ENCODE results near the gene CDH12.
A peak's percentile ranks its signal among the peaks of the same experiment; 100 is the strongest.

CDH12 gene

DNA sequence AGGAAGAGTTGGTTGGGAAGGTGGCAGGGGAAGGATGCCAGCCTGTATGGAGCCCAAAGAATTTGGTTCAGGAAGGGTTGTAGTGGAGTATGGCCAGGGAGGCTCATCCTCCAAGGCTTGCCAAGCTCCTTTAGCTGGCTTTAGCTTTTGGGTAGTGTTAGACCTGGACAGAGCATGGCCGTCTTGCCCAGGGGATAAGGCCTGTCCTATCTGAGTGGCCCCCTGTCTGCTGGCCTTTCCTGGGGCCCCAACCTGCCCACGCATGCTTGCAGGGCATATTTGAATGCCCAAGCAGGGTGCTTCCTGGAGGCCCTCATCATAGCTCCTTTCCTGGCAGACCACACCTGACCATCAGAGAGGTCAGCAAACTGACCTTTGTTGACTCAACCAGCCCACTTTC, 227.7 kb downstream of the CDH12 start:
- TF ChIP-seq, protein P1, sequence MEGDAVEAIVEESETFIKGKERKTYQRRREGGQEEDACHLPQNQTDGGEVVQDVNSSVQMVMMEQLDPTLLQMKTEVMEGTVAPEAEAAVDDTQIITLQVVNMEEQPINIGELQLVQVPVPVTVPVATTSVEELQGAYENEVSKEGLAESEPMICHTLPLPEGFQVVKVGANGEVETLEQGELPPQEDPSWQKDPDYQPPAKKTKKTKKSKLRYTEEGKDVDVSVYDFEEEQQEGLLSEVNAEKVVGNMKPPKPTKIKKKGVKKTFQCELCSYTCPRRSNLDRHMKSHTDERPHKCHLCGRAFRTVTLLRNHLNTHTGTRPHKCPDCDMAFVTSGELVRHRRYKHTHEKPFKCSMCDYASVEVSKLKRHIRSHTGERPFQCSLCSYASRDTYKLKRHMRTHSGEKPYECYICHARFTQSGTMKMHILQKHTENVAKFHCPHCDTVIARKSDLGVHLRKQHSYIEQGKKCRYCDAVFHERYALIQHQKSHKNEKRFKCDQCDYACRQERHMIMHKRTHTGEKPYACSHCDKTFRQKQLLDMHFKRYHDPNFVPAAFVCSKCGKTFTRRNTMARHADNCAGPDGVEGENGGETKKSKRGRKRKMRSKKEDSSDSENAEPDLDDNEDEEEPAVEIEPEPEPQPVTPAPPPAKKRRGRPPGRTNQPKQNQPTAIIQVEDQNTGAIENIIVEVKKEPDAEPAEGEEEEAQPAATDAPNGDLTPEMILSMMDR (IDR thresholded peaks at IDR 0.05; ENCODE audit: insufficient read depth, low read length, poor library complexity, severe bottlenecking), result no peak
- TF ChIP-seq EZH2phosphoT487 (conservative IDR thresholded peaks at IDR 0.05; ENCODE audit: low read length), result no peak
- Histone ChIP-seq H3K4me3 (ENCODE audit: insufficient read depth, low read length, poor library complexity, severe bottlenecking) (no peak overlapping the region), H3K79me2 (ENCODE audit: insufficient read depth, low read length) (no peaks in the 10 kb centered on the region), H3K9me3 (ENCODE audit: insufficient read depth, low read length) (no peaks in the 10 kb centered on the region), H3K9me2 (replicated peaks; ENCODE audit: insufficient read depth, low read length) (no peaks in the 10 kb centered on the region), H3K9ac (ENCODE audit: low read length) (no peak overlapping the region), H3F3A (ENCODE audit: insufficient read depth) (no peaks in the 10 kb centered on the region), H4K20me1 (ENCODE audit: low read depth, low read length) (no peaks in the 10 kb centered on the region), H2AFZ (ENCODE audit: low read depth, low read length, severe bottlenecking) (no peak overlapping the region), H3K36me3 (ENCODE audit: low read length) (no peaks in the 10 kb centered on the region), H3K4me2 (ENCODE audit: low read depth, low read length, poor library complexity, severe bottlenecking) (no peak overlapping the region), H3K27me3 (ENCODE audit: low read length) (no peaks in the 10 kb centered on the region), H3K27ac (ENCODE audit: low read depth, low read length) (no peak overlapping the region)

DNA sequence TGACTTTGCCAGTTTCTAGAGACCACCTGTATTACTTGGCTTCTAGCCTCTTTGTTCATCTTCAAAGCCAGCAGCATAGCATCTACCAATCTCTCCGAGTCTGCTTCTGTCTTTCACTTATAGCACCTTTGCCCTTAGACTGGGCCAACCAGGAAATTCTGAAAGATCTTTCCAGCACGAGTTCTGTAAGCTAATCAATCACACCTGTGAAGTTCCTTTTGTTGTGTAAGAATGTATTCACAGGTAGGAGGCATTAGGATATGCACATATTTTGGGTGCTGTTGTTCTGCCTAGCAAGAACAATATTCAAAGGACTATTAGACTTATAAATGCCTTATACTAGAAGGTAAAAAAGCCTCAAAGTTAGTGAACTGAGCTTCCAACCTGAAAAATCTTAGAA, 232.1 kb downstream of the CDH12 start:
- Histone ChIP-seq H3K9me2 (replicated peaks; ENCODE audit: insufficient read depth, low read length) (no peaks in the 10 kb centered on the region), H3K4me2 (ENCODE audit: low read depth, low read length, poor library complexity, severe bottlenecking) (no peak overlapping the region), H3K9me3 (ENCODE audit: insufficient read depth, low read length) (no peaks in the 10 kb centered on the region), H3F3A (ENCODE audit: insufficient read depth) (no peaks in the 10 kb centered on the region), H3K27me3 (ENCODE audit: low read length) (no peaks in the 10 kb centered on the region), H3K27ac (ENCODE audit: low read depth, low read length) (no peak overlapping the region), H3K36me3 (ENCODE audit: low read length) (no peaks in the 10 kb centered on the region), H3K79me2 (ENCODE audit: insufficient read depth, low read length) (no peaks in the 10 kb centered on the region), H2AFZ (ENCODE audit: low read depth, low read length, severe bottlenecking) (peak overlapping the region; percentile 14), H3K4me3 (ENCODE audit: insufficient read depth, low read length, poor library complexity, severe bottlenecking) (no peak overlapping the region), H3K9ac (ENCODE audit: low read length) (no peak overlapping the region), H4K20me1 (ENCODE audit: low read depth, low read length) (no peaks in the 10 kb centered on the region)
- no peak for TF ChIP-seq EZH2phosphoT487 (conservative IDR thresholded peaks at IDR 0.05; ENCODE audit: low read length)
- TF ChIP-seq, protein P1 (IDR thresholded peaks at IDR 0.05; ENCODE audit: insufficient read depth, low read length, poor library complexity, severe bottlenecking), result no peak

DNA sequence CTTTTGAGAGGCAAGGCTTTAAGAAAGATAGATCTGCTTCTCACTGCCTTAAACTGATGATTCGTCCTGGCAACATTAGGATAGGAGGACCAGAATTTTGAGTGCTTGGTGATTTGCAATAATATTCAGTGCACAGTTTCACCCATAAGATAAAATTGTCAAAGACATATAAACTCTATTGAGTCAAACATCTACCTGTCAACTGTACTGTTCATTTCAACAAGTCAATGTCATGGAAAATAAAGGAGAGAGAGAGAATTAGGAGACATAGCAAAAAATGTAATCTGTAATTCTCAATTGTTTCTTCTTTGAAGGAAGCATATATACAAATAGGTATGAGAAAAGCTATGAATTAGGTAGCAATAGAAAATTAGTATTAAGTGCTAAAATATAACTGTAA, 237.2 kb downstream of the CDH12 start:
- H3K27ac ChIP-seq (ENCODE audit: low read depth, low read length), result no peak overlapping the region
- H2AFZ ChIP-seq (ENCODE audit: low read depth, low read length, severe bottlenecking), result no peak overlapping the region
- no peak overlapping the region for H3K4me3 ChIP-seq (ENCODE audit: insufficient read depth, low read length, poor library complexity, severe bottlenecking)
- no peaks in the 10 kb centered on the region for H3K79me2 ChIP-seq (ENCODE audit: insufficient read depth, low read length)
- H3K27me3 ChIP-seq (ENCODE audit: low read length), result no peaks in the 10 kb centered on the region
- H3K36me3 ChIP-seq (ENCODE audit: low read length), result no peaks in the 10 kb centered on the region
- no peaks in the 10 kb centered on the region for H4K20me1 ChIP-seq (ENCODE audit: low read depth, low read length)
- TF ChIP-seq EZH2phosphoT487 (conservative IDR thresholded peaks at IDR 0.05; ENCODE audit: low read length), result no peak
- TF ChIP-seq, protein P1 (IDR thresholded peaks at IDR 0.05; ENCODE audit: insufficient read depth, low read length, poor library complexity, severe bottlenecking), result no peak
- no peaks in the 10 kb centered on the region for H3K9me3 ChIP-seq (ENCODE audit: insufficient read depth, low read length)
- no peak overlapping the region for H3K9ac ChIP-seq (ENCODE audit: low read length)
- H3K9me2 ChIP-seq (replicated peaks; ENCODE audit: insufficient read depth, low read length), result no peaks in the 10 kb centered on the region
- H3K4me2 ChIP-seq (ENCODE audit: low read depth, low read length, poor library complexity, severe bottlenecking), result no peak overlapping the region
- no peaks in the 10 kb centered on the region for H3F3A ChIP-seq (ENCODE audit: insufficient read depth)
